Measurements from ENCODE around the gene STOML3.
"Not testable (repeated sequence)": the region's sequence is repeated elsewhere in the genome, so short reads cannot be mapped to it uniquely, and the experiment has no call there.

STOML3 gene

GRCh38 chr13:39032150-39032549 is 41.5 kb upstream of the STOML3 start:
- no peak overlapping the region for H3K4me3 ChIP-seq (ENCODE audit: low read depth in 1 of 2, low read length in 2 of 2)
- H3K27me3 ChIP-seq (ENCODE audit: control insufficient read depth in 1 of 2, insufficient read depth in 2 of 2, low read length in 2 of 2) = no peaks in the 10 kb centered on the region
- peaks cover 5 to 18% of the 10 kb centered on the region in 2 donors for H3K36me3 ChIP-seq (ENCODE audit: control insufficient read depth in 1 of 2, insufficient read depth in 2 of 2, low read length in 2 of 2)
- H3K4me1 ChIP-seq (ENCODE audit: control insufficient read depth in 1 of 2, insufficient read depth in 2 of 2, low read length in 2 of 2) = peaks cover 13 to 20% of the 10 kb centered on the region in 2 donors
- H3K27ac ChIP-seq (ENCODE audit: low read depth, low read length) = no peak overlapping the region
- no peaks in the 10 kb centered on the region for H3K9me3 ChIP-seq (ENCODE audit: control insufficient read depth in 1 of 2, low read length in 2 of 2)
- H3K9ac ChIP-seq (ENCODE audit: low read depth in 1 of 2, low read length in 2 of 2) = no peak overlapping the region

DNA sequence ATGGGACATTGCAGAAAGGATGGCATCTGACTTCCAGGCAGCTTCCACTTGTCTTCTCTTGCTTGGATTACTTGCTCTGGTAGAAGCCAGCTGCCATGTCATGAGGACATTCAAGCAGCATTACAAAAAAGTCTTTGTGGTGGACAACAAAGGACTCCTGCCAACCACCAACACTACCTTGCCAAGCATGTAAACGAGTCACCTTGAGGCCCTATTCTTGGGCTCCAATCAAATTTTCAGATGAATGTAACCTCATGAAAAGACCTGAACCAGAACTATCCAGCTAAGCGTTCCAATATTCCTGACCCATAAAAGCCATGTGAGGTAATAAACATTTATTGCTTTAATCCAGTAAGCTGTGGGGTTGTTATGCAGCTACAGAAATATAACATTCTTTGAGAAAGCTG is 34.8 kb upstream of the STOML3 start:
- Histone ChIP-seq H3K4me1 (ENCODE audit: control insufficient read depth in 1 of 2, insufficient read depth in 2 of 2, low read length in 2 of 2) (no peaks in the 10 kb centered on the region), H3K9me3 (ENCODE audit: control insufficient read depth in 1 of 2, low read length in 2 of 2) (no peaks in the 10 kb centered on the region), H3K4me3 (ENCODE audit: low read depth in 1 of 2, low read length in 2 of 2) (no peak overlapping the region), H3K9ac (ENCODE audit: low read depth in 1 of 2, low read length in 2 of 2) (no peak overlapping the region), H3K36me3 (ENCODE audit: control insufficient read depth in 1 of 2, insufficient read depth in 2 of 2, low read length in 2 of 2) (peaks cover 23 to 68% of the 10 kb centered on the region in 2 donors), H3K27ac (ENCODE audit: low read depth, low read length) (no peak overlapping the region), H3K27me3 (ENCODE audit: control insufficient read depth in 1 of 2, insufficient read depth in 2 of 2, low read length in 2 of 2) (no peaks in the 10 kb centered on the region)

GRCh38 chr13:39023761-39024160 is 33.1 kb upstream of the STOML3 start:
- H3K36me3 ChIP-seq (ENCODE audit: control insufficient read depth in 1 of 2, insufficient read depth in 2 of 2, low read length in 2 of 2) = peaks cover 23 to 68% of the 10 kb centered on the region in 2 donors
- no peak overlapping the region for H3K27ac ChIP-seq (ENCODE audit: low read depth, low read length)
- H3K9me3 ChIP-seq (ENCODE audit: control insufficient read depth in 1 of 2, low read length in 2 of 2) = no peaks in the 10 kb centered on the region
- H3K4me3 ChIP-seq (ENCODE audit: low read depth in 1 of 2, low read length in 2 of 2) = no peak overlapping the region
- no peaks in the 10 kb centered on the region for H3K4me1 ChIP-seq (ENCODE audit: control insufficient read depth in 1 of 2, insufficient read depth in 2 of 2, low read length in 2 of 2)
- H3K27me3 ChIP-seq (ENCODE audit: control insufficient read depth in 1 of 2, insufficient read depth in 2 of 2, low read length in 2 of 2) = no peaks in the 10 kb centered on the region
- no peak overlapping the region for H3K9ac ChIP-seq (ENCODE audit: low read depth in 1 of 2, low read length in 2 of 2)

GRCh38 chr13:39023316-39023715 is 32.7 kb upstream of the STOML3 start:
- no peak overlapping the region for H3K4me3 ChIP-seq (ENCODE audit: low read depth in 1 of 2, low read length in 2 of 2)
- no peaks in the 10 kb centered on the region for H3K9me3 ChIP-seq (ENCODE audit: control insufficient read depth in 1 of 2, low read length in 2 of 2)
- peaks cover 23 to 65% of the 10 kb centered on the region in 2 donors for H3K36me3 ChIP-seq (ENCODE audit: control insufficient read depth in 1 of 2, insufficient read depth in 2 of 2, low read length in 2 of 2)
- H3K27ac ChIP-seq (ENCODE audit: low read depth, low read length) = no peak overlapping the region
- H3K27me3 ChIP-seq (ENCODE audit: control insufficient read depth in 1 of 2, insufficient read depth in 2 of 2, low read length in 2 of 2) = no peaks in the 10 kb centered on the region
- no peak overlapping the region for H3K9ac ChIP-seq (ENCODE audit: low read depth in 1 of 2, low read length in 2 of 2)
- H3K4me1 ChIP-seq (ENCODE audit: control insufficient read depth in 1 of 2, insufficient read depth in 2 of 2, low read length in 2 of 2) = no peaks in the 10 kb centered on the region

GRCh38 chr13:39020853-39021462 is 30.3 kb upstream of the STOML3 start:
- peaks cover 24 to 60% of the 10 kb centered on the region in 2 donors for H3K36me3 ChIP-seq (ENCODE audit: control insufficient read depth in 1 of 2, insufficient read depth in 2 of 2, low read length in 2 of 2)

GRCh38 chr13:39016787-39017186 is 26.2 kb upstream of the STOML3 start:
- Histone ChIP-seq H3K9ac (ENCODE audit: low read depth in 1 of 2, low read length in 2 of 2) (no peak overlapping the region), H3K27me3 (ENCODE audit: control insufficient read depth in 1 of 2, insufficient read depth in 2 of 2, low read length in 2 of 2) (no peaks in the 10 kb centered on the region), H3K27ac (ENCODE audit: low read depth, low read length) (no peak overlapping the region), H3K9me3 (ENCODE audit: control insufficient read depth in 1 of 2, low read length in 2 of 2) (no peaks in the 10 kb centered on the region), H3K4me1 (ENCODE audit: control insufficient read depth in 1 of 2, insufficient read depth in 2 of 2, low read length in 2 of 2) (no peaks in the 10 kb centered on the region), H3K36me3 (ENCODE audit: control insufficient read depth in 1 of 2, insufficient read depth in 2 of 2, low read length in 2 of 2) (peaks cover 38 to 61% of the 10 kb centered on the region in 2 donors), H3K4me3 (ENCODE audit: low read depth in 1 of 2, low read length in 2 of 2) (no peak overlapping the region)

More at GRCh38 chr13:39020853-39021462, 30.3 kb upstream of the STOML3 start:
- Histone ChIP-seq H3K4me3 (ENCODE audit: low read depth in 1 of 2, low read length in 2 of 2) (no peak overlapping the region), H3K9ac (ENCODE audit: low read depth in 1 of 2, low read length in 2 of 2) (no peak overlapping the region), H3K27me3 (ENCODE audit: control insufficient read depth in 1 of 2, insufficient read depth in 2 of 2, low read length in 2 of 2) (no peaks in the 10 kb centered on the region), H3K9me3 (ENCODE audit: control insufficient read depth in 1 of 2, low read length in 2 of 2) (no peaks in the 10 kb centered on the region), H3K27ac (ENCODE audit: low read depth, low read length) (no peak overlapping the region), H3K4me1 (ENCODE audit: control insufficient read depth in 1 of 2, insufficient read depth in 2 of 2, low read length in 2 of 2) (no peaks in the 10 kb centered on the region)

DNA sequence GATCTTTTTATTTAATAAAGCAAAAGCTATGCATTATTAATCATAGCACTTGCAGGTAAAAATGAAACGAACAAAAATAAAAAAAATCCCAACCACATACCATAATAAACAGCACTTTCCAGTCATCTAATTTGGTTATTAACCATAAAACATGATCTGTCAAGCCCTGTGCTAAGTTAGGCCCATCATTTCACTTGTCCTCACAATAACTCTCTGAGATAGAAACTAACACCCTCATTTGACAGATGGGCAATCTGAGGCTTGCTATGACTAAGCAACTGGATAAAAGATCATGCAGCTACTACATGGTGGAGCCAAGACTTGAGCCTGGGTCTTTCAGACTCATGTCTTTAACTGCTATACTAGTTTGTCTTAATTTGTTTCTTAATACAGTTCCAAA is 25.5 kb upstream of the STOML3 start:
- H3K9me3 ChIP-seq (ENCODE audit: control insufficient read depth in 1 of 2, low read length in 2 of 2) = no peaks in the 10 kb centered on the region
- no peak overlapping the region for H3K27ac ChIP-seq (ENCODE audit: low read depth, low read length)
- no peaks in the 10 kb centered on the region for H3K27me3 ChIP-seq (ENCODE audit: control insufficient read depth in 1 of 2, insufficient read depth in 2 of 2, low read length in 2 of 2)
- no peak overlapping the region for H3K9ac ChIP-seq (ENCODE audit: low read depth in 1 of 2, low read length in 2 of 2)
- H3K36me3 ChIP-seq (ENCODE audit: control insufficient read depth in 1 of 2, insufficient read depth in 2 of 2, low read length in 2 of 2) = peaks cover 43 to 66% of the 10 kb centered on the region in 2 donors
- H3K4me1 ChIP-seq (ENCODE audit: control insufficient read depth in 1 of 2, insufficient read depth in 2 of 2, low read length in 2 of 2) = no peaks in the 10 kb centered on the region
- no peak overlapping the region for H3K4me3 ChIP-seq (ENCODE audit: low read depth in 1 of 2, low read length in 2 of 2)

GRCh38 chr13:39013462-39013861 is 22.8 kb upstream of the STOML3 start:
- Histone ChIP-seq H3K9me3 (ENCODE audit: control insufficient read depth in 1 of 2, low read length in 2 of 2) (no peaks in the 10 kb centered on the region), H3K27me3 (ENCODE audit: control insufficient read depth in 1 of 2, insufficient read depth in 2 of 2, low read length in 2 of 2) (no peaks in the 10 kb centered on the region), H3K9ac (ENCODE audit: low read depth in 1 of 2, low read length in 2 of 2) (no peak overlapping the region), H3K4me3 (ENCODE audit: low read depth in 1 of 2, low read length in 2 of 2) (no peak overlapping the region), H3K4me1 (ENCODE audit: control insufficient read depth in 1 of 2, insufficient read depth in 2 of 2, low read length in 2 of 2) (no peaks in the 10 kb centered on the region), H3K36me3 (ENCODE audit: control insufficient read depth in 1 of 2, insufficient read depth in 2 of 2, low read length in 2 of 2) (peaks cover 47 to 80% of the 10 kb centered on the region in 2 donors), H3K27ac (ENCODE audit: low read depth, low read length) (no peak overlapping the region)

- no peaks in the 10 kb centered on the region for H3K9me3 ChIP-seq (ENCODE audit: control insufficient read depth in 1 of 2, low read length in 2 of 2)
- peaks cover 44 to 81% of the 10 kb centered on the region in 2 donors for H3K36me3 ChIP-seq (ENCODE audit: control insufficient read depth in 1 of 2, insufficient read depth in 2 of 2, low read length in 2 of 2)
- no peak overlapping the region for H3K4me3 ChIP-seq (ENCODE audit: low read depth in 1 of 2, low read length in 2 of 2)
- no peak overlapping the region for H3K27ac ChIP-seq (ENCODE audit: low read depth, low read length)
- H3K27me3 ChIP-seq (ENCODE audit: control insufficient read depth in 1 of 2, insufficient read depth in 2 of 2, low read length in 2 of 2) = no peaks in the 10 kb centered on the region
- no peak overlapping the region for H3K9ac ChIP-seq (ENCODE audit: low read depth in 1 of 2, low read length in 2 of 2)
- no peaks in the 10 kb centered on the region for H3K4me1 ChIP-seq (ENCODE audit: control insufficient read depth in 1 of 2, insufficient read depth in 2 of 2, low read length in 2 of 2)
Measured at GRCh38 chr13:39012608-39013007, 22.0 kb upstream of the STOML3 start.

- peaks cover 8 to 29% of the 10 kb centered on the region in 2 donors for H3K36me3 ChIP-seq (ENCODE audit: control insufficient read depth in 1 of 2, insufficient read depth in 2 of 2, low read length in 2 of 2)
- not testable (repeated sequence) for H3K27me3 ChIP-seq (ENCODE audit: control insufficient read depth in 1 of 2, insufficient read depth in 2 of 2, low read length in 2 of 2); H3K9ac ChIP-seq (ENCODE audit: low read depth in 1 of 2, low read length in 2 of 2); H3K9me3 ChIP-seq (ENCODE audit: control insufficient read depth in 1 of 2, low read length in 2 of 2); H3K4me3 ChIP-seq (ENCODE audit: low read depth in 1 of 2, low read length in 2 of 2); H3K4me1 ChIP-seq (ENCODE audit: control insufficient read depth in 1 of 2, insufficient read depth in 2 of 2, low read length in 2 of 2); H3K27ac ChIP-seq (ENCODE audit: low read depth, low read length)
Measured at GRCh38 chr13:39006371-39007111, 15.9 kb upstream of the STOML3 start.
